Measurements from ENCODE around the gene DCTN3.

DCTN3 gene

DNA sequence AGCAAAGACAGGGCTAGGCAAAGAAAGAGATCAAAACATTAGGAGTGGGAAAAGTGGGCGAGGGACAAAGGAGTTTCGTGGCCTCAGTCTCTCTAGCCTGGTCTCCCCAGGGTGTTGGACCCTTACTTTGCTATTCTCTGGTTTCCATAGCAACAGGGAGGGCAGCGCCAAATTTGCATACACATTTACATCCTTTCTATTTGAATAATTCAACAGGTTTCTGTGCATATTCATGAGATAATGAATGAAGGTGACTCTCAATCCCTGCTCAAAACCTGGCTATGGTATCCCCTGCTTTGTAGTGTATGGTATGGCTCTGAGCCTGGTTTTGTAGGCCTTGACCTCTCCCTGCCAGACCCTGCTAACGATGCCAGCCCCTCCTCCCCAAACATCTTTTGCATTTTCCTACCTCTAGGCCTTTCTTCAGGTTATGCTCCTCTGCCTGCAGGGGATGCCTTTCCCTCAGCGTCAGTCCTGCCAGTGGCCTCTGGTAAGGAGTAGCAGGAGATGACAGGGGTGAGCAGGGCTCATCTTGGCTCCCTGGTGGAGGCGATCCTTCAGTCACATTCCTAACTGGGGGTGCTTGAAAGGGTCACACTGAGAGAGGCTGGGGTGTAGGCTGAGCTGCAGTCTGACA, 18.2 kb downstream of the DCTN3 start:
- no peak overlapping the region for H3K27ac ChIP-seq (ENCODE audit: low read length)
- H3K4me1 ChIP-seq (ENCODE audit: control insufficient read depth, insufficient read depth, low read length), result no peaks in the 10 kb centered on the region
- no peaks in the 10 kb centered on the region for H3K9me3 ChIP-seq (ENCODE audit: control insufficient read depth, insufficient read depth, low read length)
- no peaks in the 10 kb centered on the region for H3K27me3 ChIP-seq (ENCODE audit: control insufficient read depth, insufficient read depth, low read length)
- DNase-seq (ENCODE audit: low read depth, low spot score), result no peak
- WGBS (ENCODE audit: insufficient coverage, insufficient read length), result no CpG with 5 or more reads among the region's 6 CpGs
- H3K36me3 ChIP-seq (ENCODE audit: control insufficient read depth, insufficient read depth, low read length), result no peaks in the 10 kb centered on the region
- no peak overlapping the region for H3K4me3 ChIP-seq (ENCODE audit: low read length)

DNA sequence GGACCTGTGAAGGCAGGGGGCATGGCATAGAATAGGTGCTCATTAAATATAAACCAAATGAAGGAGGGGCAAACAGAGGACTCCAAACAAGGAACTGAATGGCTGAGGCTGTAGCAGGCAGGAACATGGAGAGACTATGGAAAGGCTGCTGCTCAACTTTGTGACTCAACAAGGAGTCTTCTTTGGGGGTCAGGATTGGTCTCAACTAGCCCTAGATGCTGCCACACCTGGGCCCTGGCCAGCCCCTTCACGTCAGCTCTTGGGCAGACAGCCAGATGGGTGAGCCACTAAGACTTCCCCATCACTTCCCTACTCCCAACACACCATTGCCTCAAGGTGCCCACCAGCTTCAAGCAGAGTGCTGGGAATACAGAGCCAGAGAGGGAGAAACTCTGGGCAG, 19.4 kb downstream of the DCTN3 start:
- Histone ChIP-seq H3K27me3 (ENCODE audit: control insufficient read depth, insufficient read depth, low read length) (no peaks in the 10 kb centered on the region), H3K27ac (ENCODE audit: low read length) (no peak overlapping the region)
- no CpG with 5 or more reads among the region's 1 CpG for WGBS (ENCODE audit: insufficient coverage, insufficient read length)

DNA sequence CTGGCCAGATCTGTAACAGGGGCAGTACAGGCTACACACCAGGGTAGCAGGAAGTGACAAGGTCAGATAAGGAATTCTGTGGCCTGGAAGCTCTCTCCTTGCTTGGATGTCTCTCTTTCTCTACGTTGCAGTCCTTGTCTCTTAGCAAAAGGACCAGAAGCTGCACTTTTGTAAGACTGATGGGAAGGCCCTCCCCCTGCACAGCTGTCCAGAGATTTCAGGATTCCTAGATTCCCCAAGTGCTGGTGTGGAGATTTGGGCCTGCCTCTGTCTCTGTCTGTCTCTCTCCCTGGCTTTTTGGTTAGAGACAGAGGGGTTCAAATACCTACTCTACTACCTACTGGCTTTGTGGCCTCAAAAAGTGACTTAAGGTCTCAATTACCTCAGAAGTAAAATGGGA, 20.7 kb downstream of the DCTN3 start:
- H3K4me1 ChIP-seq (ENCODE audit: control insufficient read depth, insufficient read depth, low read length), result no peaks in the 10 kb centered on the region
- no peaks in the 10 kb centered on the region for H3K36me3 ChIP-seq (ENCODE audit: control insufficient read depth, insufficient read depth, low read length)
- H3K9me3 ChIP-seq (ENCODE audit: control insufficient read depth, insufficient read depth, low read length), result no peaks in the 10 kb centered on the region
- no CpG with 5 or more reads among the region's 1 CpG for WGBS (ENCODE audit: insufficient coverage, insufficient read length)
- H3K27me3 ChIP-seq (ENCODE audit: control insufficient read depth, insufficient read depth, low read length), result no peaks in the 10 kb centered on the region
- no peak overlapping the region for H3K27ac ChIP-seq (ENCODE audit: low read length)
- H3K4me3 ChIP-seq (ENCODE audit: low read length), result no peak overlapping the region
- no peak for DNase-seq (ENCODE audit: low read depth, low spot score)

More for the DNA sequence above, 19.4 kb downstream of the DCTN3 start:
- Histone ChIP-seq H3K4me1 (ENCODE audit: control insufficient read depth, insufficient read depth, low read length) (no peaks in the 10 kb centered on the region), H3K36me3 (ENCODE audit: control insufficient read depth, insufficient read depth, low read length) (no peaks in the 10 kb centered on the region), H3K4me3 (ENCODE audit: low read length) (no peak overlapping the region), H3K9me3 (ENCODE audit: control insufficient read depth, insufficient read depth, low read length) (no peaks in the 10 kb centered on the region)
- no peak for DNase-seq (ENCODE audit: low read depth, low spot score)

DNA sequence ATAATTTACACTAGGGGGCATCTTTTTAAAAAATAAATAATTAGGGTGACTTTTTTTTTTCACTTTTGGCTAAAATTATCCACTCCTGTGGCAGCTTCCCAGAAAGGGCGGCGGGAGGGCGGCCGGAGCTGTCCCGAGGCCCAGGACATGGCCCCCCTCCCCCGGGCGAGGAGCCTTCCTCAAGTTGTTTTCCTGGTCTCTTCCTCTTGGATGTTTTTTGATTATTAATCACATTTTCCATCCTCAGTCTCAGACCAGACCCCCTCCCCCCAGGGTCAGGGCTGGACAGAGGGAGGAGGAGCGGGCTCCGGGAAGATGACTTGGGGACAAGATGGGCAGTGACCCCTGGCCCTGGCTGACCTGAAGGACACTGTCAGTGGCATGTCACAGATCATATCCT, 26.1 kb downstream of the DCTN3 start:
- WGBS (ENCODE audit: insufficient coverage, insufficient read length), result no CpG with 5 or more reads among the region's 9 CpGs
- no peak for DNase-seq (ENCODE audit: low read depth, low spot score)
- no peak overlapping the region for H3K4me3 ChIP-seq (ENCODE audit: low read length)
- H3K27ac ChIP-seq (ENCODE audit: low read length), result no peak overlapping the region
- 0 out of 2 replicates have a peak, but pooled peaks cover 1% of the 10 kb centered on the region for H3K4me1 ChIP-seq (ENCODE audit: control insufficient read depth, insufficient read depth, low read length)
- no peaks in the 10 kb centered on the region for H3K36me3 ChIP-seq (ENCODE audit: control insufficient read depth, insufficient read depth, low read length)
- H3K27me3 ChIP-seq (ENCODE audit: control insufficient read depth, insufficient read depth, low read length), result peaks cover 38% of the 10 kb centered on the region
- no peaks in the 10 kb centered on the region for H3K9me3 ChIP-seq (ENCODE audit: control insufficient read depth, insufficient read depth, low read length)

DNA sequence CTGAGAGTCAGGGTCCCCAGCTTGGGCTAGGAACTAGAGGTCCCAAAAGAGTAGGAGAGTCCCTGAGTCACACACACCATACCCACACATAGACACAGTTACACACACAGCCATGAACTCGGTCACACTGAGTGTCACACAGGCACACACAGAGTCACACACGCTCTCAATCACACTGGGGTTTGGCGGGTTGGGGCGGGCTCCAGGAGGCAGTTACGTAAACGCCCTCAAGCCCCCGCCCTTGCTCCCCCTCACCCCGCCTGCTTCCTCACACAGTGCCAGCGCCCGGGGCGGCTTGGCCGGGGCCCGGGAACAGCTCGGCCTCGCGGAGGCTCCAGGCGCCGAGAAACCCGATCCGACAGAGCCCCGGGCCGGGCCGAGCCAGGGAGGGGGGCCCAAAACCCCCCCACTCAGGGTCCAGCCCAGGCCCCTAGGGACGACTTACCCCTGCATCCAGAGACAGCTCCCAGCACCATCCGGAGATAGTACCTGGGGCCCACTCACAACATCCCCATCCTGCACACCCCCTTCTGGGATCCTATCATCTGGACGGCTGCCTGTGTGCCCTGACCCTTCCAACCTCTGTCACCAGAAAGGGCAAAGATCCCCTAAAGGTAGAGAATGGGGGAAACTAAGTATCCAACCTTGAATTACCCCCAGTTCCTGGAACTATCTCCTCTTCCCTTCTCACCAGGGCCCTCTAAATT, 27.2 kb downstream of the DCTN3 start:
- H3K36me3 ChIP-seq (ENCODE audit: control insufficient read depth, insufficient read depth, low read length), result no peaks in the 10 kb centered on the region
- DNase-seq (ENCODE audit: low read depth, low spot score), result no peak
- H3K4me1 ChIP-seq (ENCODE audit: control insufficient read depth, insufficient read depth, low read length), result peaks cover 1% of the 10 kb centered on the region; the same call in 1 of the 2 replicates
- no peaks in the 10 kb centered on the region for H3K9me3 ChIP-seq (ENCODE audit: control insufficient read depth, insufficient read depth, low read length)
- no peak overlapping the region for H3K27ac ChIP-seq (ENCODE audit: low read length)
- H3K27me3 ChIP-seq (ENCODE audit: control insufficient read depth, insufficient read depth, low read length), result peaks cover 50% of the 10 kb centered on the region
- no CpG with 5 or more reads among the region's 26 CpGs for WGBS (ENCODE audit: insufficient coverage, insufficient read length)
- H3K4me3 ChIP-seq (ENCODE audit: low read length), result no peak overlapping the region

DNA sequence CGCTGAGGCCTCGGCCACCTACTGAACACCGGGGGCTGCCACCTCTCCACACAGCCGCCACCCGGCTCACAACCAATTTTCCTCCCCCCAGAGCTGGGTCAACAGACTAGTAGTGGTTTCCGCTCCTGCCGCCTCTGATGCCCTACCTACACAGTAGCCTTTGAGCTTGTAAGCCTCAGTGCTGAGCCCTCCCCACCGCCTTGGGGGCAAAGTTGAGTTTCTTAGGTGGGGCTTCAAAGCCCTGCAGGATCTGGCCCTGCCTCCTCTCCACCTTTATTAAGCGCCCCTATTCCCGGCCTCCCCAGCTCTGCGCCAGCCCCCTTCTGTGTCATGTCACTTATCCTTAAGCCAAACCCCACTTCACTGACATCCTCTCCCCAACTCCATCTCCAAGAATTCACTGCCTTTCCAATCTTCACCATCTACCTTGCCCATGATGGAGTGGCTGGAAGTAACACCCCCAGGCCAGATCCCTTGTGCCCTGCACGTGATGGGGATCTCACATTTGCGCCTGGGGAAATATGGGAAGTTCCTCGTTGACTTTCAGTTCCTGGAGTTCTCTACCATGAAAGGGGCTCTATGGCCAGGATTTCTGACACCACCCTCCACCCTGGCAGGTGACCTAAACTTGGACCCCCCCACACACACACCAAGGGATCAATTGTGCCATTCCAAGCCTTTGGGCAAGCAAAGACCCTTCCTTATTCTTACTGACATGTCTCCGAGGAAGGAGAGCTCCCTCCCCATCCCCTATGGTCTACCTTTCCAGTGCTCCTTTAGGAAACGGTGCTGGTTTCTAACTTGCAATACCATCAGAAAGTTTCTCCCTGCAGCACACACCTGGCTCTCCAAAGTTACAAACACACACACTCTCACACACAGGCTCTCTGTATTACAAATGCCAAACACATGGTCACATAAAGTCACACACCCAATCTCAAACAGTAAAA, 28.1 kb downstream of the DCTN3 start:
- DNase-seq (ENCODE audit: low read depth, low spot score), result no peak
- Histone ChIP-seq H3K27me3 (ENCODE audit: control insufficient read depth, insufficient read depth, low read length) (peaks cover 58% of the 10 kb centered on the region), H3K36me3 (ENCODE audit: control insufficient read depth, insufficient read depth, low read length) (no peaks in the 10 kb centered on the region), H3K27ac (ENCODE audit: low read length) (no peak overlapping the region), H3K9me3 (ENCODE audit: control insufficient read depth, insufficient read depth, low read length) (no peaks in the 10 kb centered on the region), H3K4me3 (ENCODE audit: low read length) (no peak overlapping the region), H3K4me1 (ENCODE audit: control insufficient read depth, insufficient read depth, low read length) (peaks cover 1% of the 10 kb centered on the region; the same call in 1 of the 2 replicates)
- no CpG with 5 or more reads among the region's 16 CpGs for WGBS (ENCODE audit: insufficient coverage, insufficient read length)

DNA sequence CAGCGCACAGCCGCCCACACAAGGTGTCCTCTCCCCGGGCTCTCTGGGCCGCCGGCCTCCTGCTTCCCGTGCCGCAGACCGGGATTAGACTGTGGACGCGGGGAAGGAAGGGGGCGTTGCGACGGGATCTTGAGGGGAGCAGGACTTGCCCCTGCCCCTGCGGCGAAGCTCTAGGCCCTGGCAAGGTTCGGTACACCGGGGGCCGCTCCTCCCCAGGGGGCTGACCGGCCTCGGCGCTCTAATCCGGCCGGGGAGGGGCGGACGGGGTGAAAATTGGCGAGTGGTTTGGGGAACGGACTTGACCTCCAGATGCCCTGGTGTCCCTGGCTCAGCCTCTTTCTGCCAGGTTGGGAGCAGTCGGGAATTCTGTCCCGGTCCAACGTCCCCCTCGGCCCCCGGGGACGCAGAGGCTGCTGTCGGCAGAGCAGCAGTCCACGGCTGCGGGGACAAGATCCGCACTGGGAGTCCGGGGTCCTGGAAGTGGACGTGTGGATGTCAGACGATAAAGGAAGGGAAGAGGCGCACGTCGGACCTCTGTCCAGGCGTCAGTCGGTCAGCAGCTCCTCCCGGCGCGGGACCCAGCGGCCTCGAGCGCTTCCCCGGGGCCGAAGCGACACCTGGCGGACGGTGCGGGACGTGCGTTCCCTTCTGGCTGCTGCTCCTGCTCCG, 28.9 kb downstream of the DCTN3 start:
- no peak for DNase-seq (ENCODE audit: low read depth, low spot score)
- H3K9me3 ChIP-seq (ENCODE audit: control insufficient read depth, insufficient read depth, low read length), result no peaks in the 10 kb centered on the region
- no peak overlapping the region for H3K27ac ChIP-seq (ENCODE audit: low read length)
- no peaks in the 10 kb centered on the region for H3K36me3 ChIP-seq (ENCODE audit: control insufficient read depth, insufficient read depth, low read length)
- no CpG with 5 or more reads among the region's 60 CpGs for WGBS (ENCODE audit: insufficient coverage, insufficient read length)
- peaks cover 66% of the 10 kb centered on the region for H3K27me3 ChIP-seq (ENCODE audit: control insufficient read depth, insufficient read depth, low read length)
- H3K4me3 ChIP-seq (ENCODE audit: low read length), result peak overlapping the region; percentile 19; the same call in 1 of the 2 replicates
- H3K4me1 ChIP-seq (ENCODE audit: control insufficient read depth, insufficient read depth, low read length), result peaks cover 1% of the 10 kb centered on the region; the same call in 1 of the 2 replicates

DNA sequence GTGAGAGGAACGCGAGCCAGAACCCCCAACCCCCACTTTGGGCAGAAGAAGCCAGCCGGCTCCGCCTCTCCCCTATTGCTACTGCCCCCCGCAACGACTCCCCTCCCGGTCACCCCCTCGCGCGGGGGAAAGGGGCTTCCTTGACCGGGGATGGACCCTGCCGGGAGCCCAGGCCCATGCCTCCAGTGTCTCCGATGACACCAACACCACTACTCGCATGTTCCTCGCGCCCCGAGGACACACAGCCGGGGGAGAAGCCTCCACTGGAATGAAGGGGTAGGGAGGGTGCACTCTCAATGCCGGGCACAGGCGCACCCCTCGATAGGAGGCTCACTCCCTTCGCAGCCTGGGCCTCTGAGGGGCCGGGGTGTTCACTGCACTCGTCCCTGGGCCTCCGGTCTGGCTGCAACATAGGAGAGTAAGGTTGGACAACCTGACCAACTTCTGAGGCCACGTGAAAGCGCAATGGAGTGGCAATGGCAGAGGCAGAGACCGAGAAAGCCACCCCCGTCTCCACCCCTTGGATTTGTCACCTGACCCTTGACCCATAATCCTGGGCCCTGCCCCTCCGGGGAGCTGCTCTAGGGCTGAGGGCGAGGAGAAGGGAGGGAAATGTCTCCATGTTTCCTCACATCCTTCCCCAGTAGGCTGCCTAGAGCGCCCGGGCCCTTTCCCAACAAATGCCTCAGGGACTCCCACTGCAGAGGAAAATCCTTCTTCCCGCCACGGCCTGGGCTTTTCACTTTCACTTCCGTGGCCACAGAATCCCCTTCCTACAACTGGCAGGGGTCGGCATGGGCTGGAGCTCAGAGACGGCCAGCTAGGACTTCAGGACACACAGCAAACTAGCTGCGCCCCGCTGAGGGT, 29.7 kb downstream of the DCTN3 start:
- Histone ChIP-seq H3K27ac (ENCODE audit: low read length) (no peak overlapping the region), H3K4me1 (ENCODE audit: control insufficient read depth, insufficient read depth, low read length) (peaks cover 7% of the 10 kb centered on the region), H3K9me3 (ENCODE audit: control insufficient read depth, insufficient read depth, low read length) (no peaks in the 10 kb centered on the region), H3K4me3 (ENCODE audit: low read length) (peak overlapping the region; percentile 83; the same call in 1 of the 2 replicates), H3K27me3 (ENCODE audit: control insufficient read depth, insufficient read depth, low read length) (peaks cover 74% of the 10 kb centered on the region), H3K36me3 (ENCODE audit: control insufficient read depth, insufficient read depth, low read length) (no peaks in the 10 kb centered on the region)
- WGBS (ENCODE audit: insufficient coverage, insufficient read length), result no CpG with 5 or more reads among the region's 40 CpGs
- no peak for DNase-seq (ENCODE audit: low read depth, low spot score)

DNA sequence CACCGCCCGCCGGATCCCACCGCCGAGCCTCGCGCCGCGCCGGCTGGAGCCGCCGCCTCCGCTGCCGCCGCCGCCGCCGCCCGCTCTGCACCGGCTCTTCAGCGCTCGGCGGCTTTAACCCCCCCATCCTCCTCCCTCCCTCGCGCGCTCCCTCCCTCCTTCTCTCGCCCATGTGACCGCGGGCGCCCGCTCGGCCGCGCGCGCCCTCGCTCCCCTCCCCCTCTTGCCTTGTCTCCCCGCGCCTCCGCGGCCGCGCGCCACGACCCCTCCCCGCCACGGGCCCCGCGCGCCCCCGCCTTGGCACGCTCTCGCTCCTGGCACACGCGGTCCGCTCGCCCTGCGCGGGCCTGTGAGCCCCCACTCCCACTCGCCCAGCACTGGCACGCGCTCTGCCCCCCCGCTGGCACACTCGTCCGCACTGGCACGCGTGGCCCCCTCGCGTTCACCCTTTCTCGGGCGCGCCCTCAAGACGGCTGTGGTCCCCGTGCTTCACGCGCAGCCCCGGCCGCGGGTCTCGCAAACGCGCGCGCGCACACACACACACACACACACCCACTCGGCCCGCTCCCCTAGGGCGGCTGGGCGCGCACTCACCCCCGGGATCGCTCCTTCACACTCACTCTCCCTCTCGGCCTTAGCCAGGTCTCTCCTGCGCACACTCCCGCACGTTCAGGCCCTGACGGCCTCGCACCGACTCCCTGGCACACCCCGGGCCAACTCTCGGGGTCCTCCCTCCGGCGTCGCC, 30.5 kb downstream of the DCTN3 start, which contains the start of gene CNTFR:
CNTFR (minus strand) TSS at position 89 of the 745 bp plus-strand sequence. CDS start 20,743 bp downstream, outside the sequence.
- H3K27ac ChIP-seq (ENCODE audit: low read length), result no peak within 1 kb of the TSS
- H3K36me3 ChIP-seq (ENCODE audit: control insufficient read depth, insufficient read depth, low read length), result no peaks in the 10 kb centered on the region
- peaks cover 82% of the 10 kb centered on the region for H3K27me3 ChIP-seq (ENCODE audit: control insufficient read depth, insufficient read depth, low read length)
- no peak for DNase-seq (ENCODE audit: low read depth, low spot score)
- no peaks in the 10 kb centered on the region for H3K9me3 ChIP-seq (ENCODE audit: control insufficient read depth, insufficient read depth, low read length)
- peaks cover 11% of the 10 kb centered on the region for H3K4me1 ChIP-seq (ENCODE audit: control insufficient read depth, insufficient read depth, low read length)
- peak within 1 kb of the TSS; percentile 83; the same call in 1 of the 2 replicates for H3K4me3 ChIP-seq (ENCODE audit: low read length)
- no CpG with 5 or more reads among the region's 104 CpGs for WGBS (ENCODE audit: insufficient coverage, insufficient read length)
